GM08714 (cell line): ENCODE measurements around the gene TUBB4B.

Experiments used
- H3K4me3 ChIP-seq: fragments of 200-500 bp; sonication (Bioruptor generic); 2 replicates; pipeline ENCODE4 v1.5.1; 2014; ENCODE audit warnings: mild to moderate bottlenecking, low read length, inconsistent platforms
- ZNF274 ChIP-seq: IDR thresholded peaks from 2 replicates; pipeline ENCODE4 v1.6.1; 2012; ENCODE audit warnings: mild to moderate bottlenecking, low read depth, low read length

The TUBB4B gene

DNA sequence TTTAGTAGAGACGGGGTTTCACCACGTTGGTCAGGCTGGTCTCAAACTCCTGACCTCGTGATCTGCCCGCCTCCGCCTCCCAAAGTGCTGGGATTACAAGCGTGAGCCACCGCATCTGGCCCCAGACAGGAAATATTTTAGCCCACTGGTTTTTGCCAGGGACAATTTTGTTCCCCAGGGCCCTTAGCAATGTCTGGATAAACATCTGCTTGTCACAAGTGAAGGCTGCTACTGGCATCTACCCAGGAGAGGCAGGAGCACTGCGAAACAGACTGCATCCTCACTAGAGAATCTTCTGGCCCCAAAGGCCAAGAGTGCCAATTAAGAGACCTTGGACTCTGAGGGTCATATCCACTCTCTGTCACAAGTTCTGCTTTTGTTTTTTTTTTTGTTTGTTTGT lies 38.1 kb upstream of the TUBB4B start:
- H3K4me3 ChIP-seq: no peak overlapping the region
- TF ChIP-seq ZNF274: no peak

DNA sequence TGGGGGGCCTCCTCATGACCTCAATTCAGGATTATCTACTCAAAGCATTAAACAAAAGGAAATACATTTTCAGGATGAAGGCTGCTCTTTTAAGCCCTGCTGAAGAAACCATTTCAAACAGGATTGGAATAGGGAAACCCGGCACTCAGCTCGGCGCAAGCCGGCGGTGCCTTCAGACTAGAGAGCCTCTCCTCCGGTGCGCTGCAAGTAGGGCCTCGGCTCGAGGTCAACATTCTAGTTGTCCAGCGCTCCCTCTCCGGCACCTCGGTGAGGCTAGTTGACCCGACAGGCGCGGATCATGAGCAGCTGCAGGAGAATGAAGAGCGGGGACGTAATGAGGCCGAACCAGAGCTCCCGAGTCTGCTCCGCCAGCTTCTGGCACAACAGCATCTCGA lies 36.4 kb upstream of the TUBB4B start:
- peak overlapping the region; percentile 96 for H3K4me3 ChIP-seq
- TF ChIP-seq ZNF274: no peak

DNA sequence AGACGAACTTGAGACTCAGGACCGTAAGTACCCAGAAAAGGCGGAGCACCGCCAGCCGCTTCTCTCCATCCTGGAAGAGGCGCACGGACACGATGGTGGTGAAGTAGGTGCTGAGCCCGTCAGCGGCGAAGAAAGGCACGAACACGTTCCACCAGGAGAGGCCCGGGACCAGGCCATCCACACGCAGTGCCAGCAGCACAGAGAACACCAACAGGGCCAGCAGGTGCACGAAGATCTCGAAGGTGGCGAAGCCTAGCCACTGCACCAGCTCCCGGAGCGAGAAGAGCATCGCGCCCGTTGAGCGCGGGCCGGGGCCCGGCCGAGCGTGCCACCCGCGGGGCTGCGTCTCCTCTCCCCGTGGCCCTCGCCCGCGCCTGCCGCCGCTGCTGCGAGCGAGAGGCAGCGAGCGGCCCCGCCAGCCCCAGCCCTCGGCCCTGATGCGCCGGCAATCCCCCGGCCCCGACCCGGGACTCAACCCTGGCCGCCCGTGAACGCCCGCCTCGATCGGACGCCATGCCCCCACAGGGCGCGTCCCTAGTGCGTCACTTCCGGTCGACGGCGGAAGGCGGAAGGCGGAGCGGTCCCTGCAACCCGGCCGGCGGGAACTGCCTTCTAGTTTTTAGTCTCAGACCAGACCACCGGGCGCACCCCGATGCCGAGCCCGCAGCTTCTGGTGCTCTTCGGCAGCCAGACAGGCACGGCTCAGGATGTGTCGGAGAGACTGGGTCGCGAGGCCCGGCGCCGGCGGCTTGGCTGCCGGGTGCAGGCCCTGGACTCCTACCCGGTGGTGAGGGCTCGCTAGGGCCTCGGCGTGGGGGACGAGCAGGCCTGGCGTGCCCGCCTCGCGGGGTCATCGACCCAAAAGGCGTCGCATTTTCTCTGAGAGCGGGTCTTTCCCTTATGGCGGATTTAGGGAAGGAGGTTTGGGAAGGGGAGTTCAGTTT lies 35.7 kb upstream of the TUBB4B start, which contains the start of the genes NDOR1 and TMEM203:
Gene NDOR1, plus strand, starts transcription at position 575 of the 944 bp plus-strand sequence. Its CDS starts 78 bp downstream, at position 653.
Gene TMEM203, minus strand, starts transcription at position 523 of the 944 bp plus-strand sequence. Its CDS starts 234 bp downstream, at position 289.
- no peak for TF ChIP-seq ZNF274
- peak within 1 kb of the TSS; percentile 96 for H3K4me3 ChIP-seq

DNA sequence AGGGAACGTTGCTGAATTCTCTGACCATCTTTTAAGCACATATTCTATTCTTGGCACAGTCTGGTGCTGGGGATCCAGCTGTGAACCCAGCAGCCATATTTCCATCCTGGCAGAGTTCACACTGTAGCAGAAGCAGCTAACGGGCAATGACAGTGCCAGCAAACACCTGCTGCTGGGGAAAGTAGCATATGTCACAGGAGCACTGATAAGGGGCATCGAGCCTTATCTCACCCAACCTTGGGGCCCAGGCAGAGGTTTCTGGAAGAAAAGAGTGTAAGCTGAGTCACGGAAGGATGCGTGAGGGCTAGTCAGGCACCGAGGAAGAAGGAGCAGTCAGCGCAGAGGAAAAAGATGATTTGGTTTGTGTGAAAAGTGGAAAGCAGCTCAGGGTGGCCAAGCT lies 34.5 kb upstream of the TUBB4B start:
- H3K4me3 ChIP-seq: peak overlapping the region; percentile 96
- TF ChIP-seq ZNF274: no peak

DNA sequence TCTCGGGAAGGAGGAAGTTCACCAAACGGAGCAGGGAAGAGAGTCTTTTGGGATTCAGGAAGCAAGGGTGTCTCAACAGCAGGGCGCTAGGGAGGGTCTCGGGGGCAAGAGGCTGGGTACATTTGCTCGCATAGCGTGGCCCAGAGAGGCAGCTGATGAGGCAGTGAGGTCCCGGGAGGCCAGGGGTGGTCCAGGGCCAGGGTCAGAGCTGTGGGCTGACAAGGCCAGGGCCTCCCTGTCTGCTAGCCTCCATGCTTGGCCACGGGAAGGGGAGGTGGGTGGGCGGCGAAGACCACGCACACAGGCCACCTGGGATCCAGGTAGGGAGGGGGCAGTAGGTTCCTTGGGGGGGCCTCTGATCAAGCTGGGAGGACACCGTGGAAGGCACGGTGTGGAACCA lies 29.6 kb upstream of the TUBB4B start:
- no peak overlapping the region for H3K4me3 ChIP-seq
- no peak for TF ChIP-seq ZNF274

DNA sequence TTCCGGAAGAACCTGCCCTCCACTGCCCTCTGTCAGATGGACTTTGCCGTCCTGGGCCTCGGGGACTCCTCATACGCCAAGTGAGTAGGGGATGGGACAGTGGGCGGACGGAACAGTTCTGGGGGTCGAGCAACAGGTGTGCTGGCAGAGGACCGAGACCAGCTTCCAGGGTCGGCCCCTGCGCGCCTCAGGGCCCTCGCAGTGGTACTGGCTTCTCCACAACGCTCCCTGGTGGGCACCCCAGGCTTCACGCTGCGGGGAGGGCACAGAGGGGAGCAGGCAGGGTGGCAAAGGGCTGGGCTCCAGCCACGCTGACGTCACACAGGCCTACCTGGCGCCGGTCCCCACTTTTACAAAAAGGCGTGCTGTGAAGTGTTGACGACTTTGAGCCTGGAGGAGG lies 28.6 kb upstream of the TUBB4B start:
- TF ChIP-seq ZNF274: no peak
- H3K4me3 ChIP-seq: no peak overlapping the region

DNA sequence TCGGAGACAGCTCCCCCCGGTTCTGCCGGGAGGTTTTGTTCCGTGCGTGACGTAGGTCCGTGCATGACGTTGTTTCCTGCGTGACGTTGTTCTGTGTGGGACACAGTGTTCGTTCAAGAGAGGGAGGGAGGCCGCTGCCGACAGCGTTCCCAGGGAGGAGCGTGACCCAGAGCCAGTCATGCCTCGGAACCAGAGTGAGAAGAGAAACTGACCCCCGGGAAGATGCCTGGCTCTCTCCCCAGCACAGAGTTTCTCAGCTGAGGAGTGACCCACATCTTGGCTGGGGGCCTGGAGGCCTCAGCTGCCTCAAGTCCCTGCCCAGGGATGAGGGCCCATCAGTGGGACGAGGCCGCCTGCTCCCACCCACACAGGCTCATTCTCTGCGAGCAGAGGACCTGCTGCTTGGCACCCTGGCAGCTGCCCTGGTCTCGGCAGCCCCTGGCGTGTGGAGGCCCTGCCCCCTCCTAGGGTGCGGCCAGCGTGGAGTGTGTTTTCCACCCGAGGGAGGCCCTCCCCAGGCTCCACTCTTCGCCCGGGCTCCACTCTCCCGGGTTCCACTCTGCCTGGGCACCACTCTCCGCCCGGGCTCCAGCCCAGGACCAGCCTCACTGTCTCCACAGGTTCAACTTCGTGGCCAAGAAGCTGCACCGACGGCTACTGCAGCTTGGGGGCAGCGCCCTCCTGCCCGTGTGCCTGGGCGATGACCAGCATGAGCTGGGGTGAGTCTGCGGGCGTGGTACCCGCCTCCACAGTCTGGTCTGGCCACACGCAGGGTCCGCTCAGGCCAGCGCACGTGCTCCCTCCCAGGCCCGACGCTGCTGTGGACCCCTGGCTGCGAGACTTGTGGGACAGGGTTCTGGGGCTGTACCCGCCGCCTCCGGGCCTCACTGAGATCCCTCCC lies 27.7 kb upstream of the TUBB4B start:
- TF ChIP-seq ZNF274: no peak
- H3K4me3 ChIP-seq: no peak overlapping the region

DNA sequence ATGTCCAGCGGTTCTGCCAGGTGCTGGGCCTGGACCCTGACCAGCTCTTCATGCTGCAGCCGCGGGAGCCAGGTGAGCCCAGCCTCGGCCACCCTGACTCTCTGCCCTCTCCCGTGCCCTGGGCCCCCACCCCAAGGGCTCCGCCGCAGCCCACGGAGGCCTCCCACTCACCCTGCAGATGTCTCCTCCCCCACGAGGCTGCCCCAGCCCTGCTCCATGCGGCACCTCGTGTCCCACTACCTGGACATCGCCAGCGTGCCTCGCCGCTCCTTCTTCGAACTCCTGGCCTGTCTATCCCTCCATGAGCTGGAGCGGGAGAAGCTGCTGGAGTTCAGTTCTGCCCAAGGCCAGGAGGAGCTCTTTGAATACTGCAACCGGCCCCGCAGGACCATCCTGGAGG lies 26.5 kb upstream of the TUBB4B start:
- no peak overlapping the region for H3K4me3 ChIP-seq
- TF ChIP-seq ZNF274: no peak

DNA sequence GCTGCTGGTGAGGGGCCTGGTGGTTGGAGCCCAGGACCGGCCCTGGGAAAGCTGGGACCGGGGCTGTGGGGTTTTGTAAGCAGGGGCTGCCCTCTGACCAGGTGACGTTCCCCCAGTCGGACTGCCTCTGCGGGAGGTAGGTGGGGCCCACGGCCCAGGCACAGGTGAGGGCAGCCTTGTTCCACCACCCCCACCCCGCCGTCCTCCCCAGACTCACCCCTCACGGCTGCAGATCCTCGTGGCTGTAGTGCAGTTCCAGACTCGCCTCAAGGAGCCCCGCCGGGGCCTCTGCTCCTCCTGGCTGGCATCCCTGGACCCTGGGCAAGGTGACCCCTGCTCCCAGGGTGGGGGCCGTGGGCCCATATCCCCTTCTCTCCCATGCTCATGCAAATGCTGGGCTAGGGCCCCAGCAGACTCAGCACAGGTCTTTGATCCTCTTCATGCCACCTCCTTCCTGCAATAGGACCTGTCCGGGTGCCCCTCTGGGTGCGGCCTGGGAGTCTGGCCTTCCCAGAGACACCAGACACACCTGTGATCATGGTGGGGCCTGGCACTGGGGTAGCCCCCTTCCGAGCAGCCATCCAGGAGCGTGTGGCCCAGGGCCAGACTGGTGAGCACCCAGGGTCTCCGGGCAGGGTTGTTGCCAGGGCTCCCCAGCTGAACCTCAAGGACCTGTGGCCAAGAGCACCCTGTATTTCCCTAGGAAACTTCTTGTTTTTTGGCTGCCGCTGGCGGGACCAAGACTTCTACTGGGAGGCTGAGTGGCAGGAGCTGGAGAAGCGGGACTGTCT lies 25.7 kb upstream of the TUBB4B start:
- no peak for TF ChIP-seq ZNF274
- H3K4me3 ChIP-seq: no peak overlapping the region

DNA sequence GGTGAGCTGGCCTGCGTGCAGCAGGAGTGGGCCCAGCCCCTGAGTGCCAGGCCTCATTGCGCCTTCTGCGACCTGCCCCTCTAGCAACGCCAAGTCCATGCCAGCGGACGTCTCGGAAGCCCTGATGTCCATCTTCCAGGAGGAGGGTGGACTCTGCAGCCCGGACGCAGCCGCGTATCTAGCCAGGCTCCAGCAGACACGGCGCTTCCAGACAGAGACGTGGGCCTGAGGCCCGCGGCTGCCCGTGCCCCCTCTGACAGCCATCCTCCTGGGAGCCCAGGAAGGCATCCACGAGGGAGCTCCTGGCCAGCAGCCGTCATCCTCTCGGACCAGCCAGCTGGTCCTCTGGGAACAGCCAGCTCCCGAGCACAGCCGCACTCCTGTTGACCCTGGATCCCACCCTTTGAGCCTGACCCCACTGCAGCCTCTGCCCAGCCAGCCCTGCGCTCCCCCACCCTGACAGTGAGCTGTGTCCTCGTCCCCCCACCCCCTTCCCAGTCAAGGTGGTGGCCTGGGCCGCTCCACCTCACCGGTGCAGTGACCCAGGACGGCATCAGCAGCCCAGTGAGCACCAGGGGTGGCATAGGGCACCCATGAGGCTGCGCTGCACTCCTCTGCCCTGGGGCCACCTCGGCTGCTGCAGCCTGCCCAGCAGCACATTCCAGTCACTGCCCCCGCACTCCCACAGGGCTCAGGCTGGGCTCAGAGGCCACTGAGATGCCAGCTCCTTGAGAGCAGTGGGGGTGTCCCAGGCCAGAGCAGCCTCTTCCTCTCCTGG lies 24.7 kb upstream of the TUBB4B start:
- no peak for TF ChIP-seq ZNF274
- H3K4me3 ChIP-seq: no peak overlapping the region

DNA sequence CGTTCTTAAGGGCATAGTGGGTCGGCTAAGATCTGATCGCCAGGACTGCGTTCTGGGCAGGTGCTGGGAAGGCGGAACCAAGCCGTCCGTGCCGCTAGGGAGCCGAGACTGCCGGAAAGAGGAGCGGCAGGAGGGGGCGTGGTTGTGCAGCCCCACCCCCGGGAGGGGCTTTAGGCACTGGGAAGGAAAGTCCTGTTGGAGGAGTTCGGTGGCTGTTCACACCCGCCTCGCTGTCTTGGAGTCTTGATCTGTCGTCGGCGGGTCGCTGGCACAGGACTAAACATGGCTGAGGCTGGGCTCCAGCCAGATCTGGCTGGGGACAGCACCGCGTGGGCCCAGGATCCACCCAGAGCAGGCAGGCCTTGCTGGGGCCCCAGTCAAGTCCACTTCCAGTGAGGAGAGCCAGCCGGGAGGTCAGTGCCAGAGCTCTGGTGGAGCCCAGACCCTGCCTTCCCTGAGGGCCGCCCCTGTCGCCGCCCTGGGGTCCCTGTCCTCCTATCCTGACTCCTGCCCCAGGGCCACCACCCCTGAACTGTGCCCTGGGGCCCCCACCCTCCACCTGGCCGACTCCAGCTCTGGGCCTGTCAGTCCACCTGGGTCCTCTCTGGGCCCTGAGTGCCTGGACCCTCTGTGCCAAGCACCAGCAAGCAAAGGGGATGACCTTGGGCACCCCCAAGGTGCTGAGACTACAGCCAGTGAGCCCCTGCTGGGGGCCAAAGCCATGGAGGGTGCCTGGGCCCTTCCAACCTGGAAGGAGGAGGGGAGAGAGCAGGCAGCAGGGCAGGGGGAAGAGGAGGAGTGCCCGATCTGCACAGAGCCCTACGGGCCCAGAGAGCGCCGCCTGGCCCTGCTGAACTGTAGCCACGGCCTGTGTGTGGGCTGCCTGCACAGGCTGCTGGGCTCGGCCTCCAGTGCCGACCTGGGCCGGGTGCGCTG lies 23.5 kb upstream of the TUBB4B start:
- TF ChIP-seq ZNF274: no peak
- no peak overlapping the region for H3K4me3 ChIP-seq

DNA sequence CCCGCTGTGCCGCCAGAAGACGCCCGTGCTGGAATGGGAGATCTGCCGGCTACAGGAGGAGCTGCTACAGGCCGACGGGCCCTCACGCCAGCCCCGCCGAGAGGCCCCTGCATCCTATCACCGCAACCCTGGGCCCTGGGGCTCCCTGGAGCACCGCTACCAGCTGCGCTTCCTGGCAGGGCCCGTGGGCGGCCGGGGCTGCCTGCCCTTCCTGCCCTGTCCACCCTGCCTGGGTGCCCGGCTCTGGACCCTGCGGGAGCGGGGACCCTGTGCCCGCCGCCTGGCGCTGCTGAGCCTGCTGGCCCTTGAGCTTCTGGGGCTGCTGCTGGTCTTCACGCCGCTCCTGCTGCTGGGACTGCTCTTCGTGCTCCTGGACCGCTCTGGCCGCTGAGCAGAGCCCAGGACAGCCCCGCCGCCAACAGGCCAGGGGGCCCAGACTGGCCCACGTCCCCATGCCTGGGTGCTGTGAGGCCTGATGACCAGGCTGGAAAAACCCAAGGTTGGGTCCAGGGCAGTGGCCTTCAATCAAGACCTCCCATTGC lies 22.8 kb upstream of the TUBB4B start:
- H3K4me3 ChIP-seq: no peak overlapping the region
- no peak for TF ChIP-seq ZNF274
